Uterus (tissue), 4 donors: ENCODE data around the gene DDN. TPM values are rescaled to one million over a fixed set of nuclear protein-coding genes. Genes with fewer than 3 reads are reported as not detected.
A peak's percentile ranks its signal among the peaks of the same experiment; 100 is the strongest.

Experiments used
- DNase-seq, 2 donors: peaks; one replicate each; pipeline ENCODE4 v3.0.0-alpha.2; 2019 to 2020
- H3K27ac ChIP-seq, 2 donors: fragments of 200-600 bp; sonication (generic); 1 replicate in 1 of 2; 2 replicates in 1 of 2; pipeline ENCODE4 v1.5.1; 2016 to 2018
- H3K27me3 ChIP-seq, 2 donors: fragments of 200-600 bp; sonication (generic); one replicate each; pipeline ENCODE4 v1.5.1; 2018 to 2019; ENCODE audit warnings: control low read depth in 1 of 2
- H3K36me3 ChIP-seq, 2 donors: fragments of 200-600 bp; sonication (generic); one replicate each; pipeline ENCODE4 v1.5.1; 2019; ENCODE audit warnings: control low read depth in 1 of 2
- H3K4me1 ChIP-seq, 2 donors: fragments of 200-600 bp; sonication (generic); one replicate each; pipeline ENCODE4 v1.5.1; 2018 to 2019; ENCODE audit warnings: control low read depth in 1 of 2
- H3K4me3 ChIP-seq, 2 donors: fragments of 200-600 bp; sonication (generic); 1 replicate in 1 of 2; 2 replicates in 1 of 2; pipeline ENCODE4 v1.5.1; 2018 to 2019; ENCODE audit warnings: mild to moderate bottlenecking in 1 of 2
- H3K9me3 ChIP-seq, 2 donors: fragments of 200-600 bp; sonication (generic); one replicate each; pipeline ENCODE4 v1.5.1; 2019; ENCODE audit warnings: control low read depth in 1 of 2
- CTCF ChIP-seq, 4 experiments: fragments of 200-600 bp in 2 of 4; fragments of 450-650 bp in 2 of 4; sonication (generic) in 2 of 4; IDR thresholded peaks; one replicate each; pipeline ENCODE4 v1.5.1; 2016 to 2019; ENCODE audit warnings: antibody characterized with exemption in 4 of 4, mild to moderate bottlenecking in 2 of 4, moderate library complexity in 1 of 4
- POLR2A ChIP-seq, 2 donors: fragments of 450-650 bp; IDR thresholded peaks; one replicate each; pipeline ENCODE4 v1.6.1; 2016; ENCODE audit warnings: antibody characterized with exemption in 2 of 2, mild to moderate bottlenecking in 1 of 2, moderate library complexity in 1 of 2
- intact Hi-C: fragments of 100-400 bp; cut with DNase I; formaldehyde crosslinking; loops from one replicate; pipeline ENCODE4 v1.15.1; 2023; ENCODE audit warnings: low total_unique reads
- total RNA-seq, 4 donors: library from RNA; depleted of rRNA in 3 of 4; stranded (reverse); fragments of >200 nt in 3 of 4; gene quantifications; one replicate each; pipeline versions ENCODE4 v1.1.0 to v1.2.4, GENCODE V29; 2014 to 2023
- donor health status: DM: yes; HTN: yes; CAD: no.

The DDN gene
- total RNA-seq, 4 donors from 2014 or later = 0.18 TPM; not detected in 3

- DNase-seq = no peak
- no peaks in the 10 kb centered on the region for H3K36me3 ChIP-seq
- intact Hi-C loops = no loop called here
- no peaks in the 10 kb centered on the region for H3K27me3 ChIP-seq
- H3K9me3 ChIP-seq = no peaks in the 10 kb centered on the region
- H3K27ac ChIP-seq = no peak overlapping the region
- TF ChIP-seq POLR2A (IDR thresholded peaks at IDR 0.05) = no peak
- no peak overlapping the region for H3K4me3 ChIP-seq
- no peaks in the 10 kb centered on the region for H3K4me1 ChIP-seq
Observed at GRCh38 chr12:49023812-49024211, 24.6 kb upstream of the DDN start.

GRCh38 chr12:49022558-49023178, 23.5 kb upstream of the DDN start:
- no peaks in the 10 kb centered on the region for H3K27me3 ChIP-seq
- H3K36me3 ChIP-seq = no peaks in the 10 kb centered on the region
- TF ChIP-seq POLR2A (IDR thresholded peaks at IDR 0.05) = no peak
- no peak for TF ChIP-seq CTCF (IDR thresholded peaks at IDR 0.05)
- DNase-seq = no peak
- no peak overlapping the region for H3K4me3 ChIP-seq
- H3K9me3 ChIP-seq = no peaks in the 10 kb centered on the region
- H3K27ac ChIP-seq = no peak overlapping the region
- no peaks in the 10 kb centered on the region for H3K4me1 ChIP-seq
- intact Hi-C loops = no loop called here

- no peak overlapping the region for H3K4me3 ChIP-seq
- TF ChIP-seq POLR2A (IDR thresholded peaks at IDR 0.05) (no peak), CTCF (IDR thresholded peaks at IDR 0.05) (no peak)
- no peak overlapping the region for H3K27ac ChIP-seq
- no peaks in the 10 kb centered on the region for H3K36me3 ChIP-seq
- no peaks in the 10 kb centered on the region for H3K9me3 ChIP-seq
- peaks cover 0 to 5% of the 10 kb centered on the region in 2 donors for H3K4me1 ChIP-seq
- no peak for DNase-seq
- H3K27me3 ChIP-seq = no peaks in the 10 kb centered on the region
- intact Hi-C loops = no loop called here
Observed at GRCh38 chr12:49021292-49021915, 22.2 kb upstream of the DDN start.

- intact Hi-C loops = no loop called here
- Histone ChIP-seq H3K9me3 (no peaks in the 10 kb centered on the region), H3K4me1 (peaks cover 0 to 5% of the 10 kb centered on the region in 2 donors), H3K27me3 (no peaks in the 10 kb centered on the region), H3K27ac (no peak overlapping the region), H3K36me3 (no peaks in the 10 kb centered on the region), H3K4me3 (no peak overlapping the region)
- DNase-seq = peak in 1 of 2 donors; percentile 20
- TF ChIP-seq CTCF (IDR thresholded peaks at IDR 0.05) (no peak), POLR2A (IDR thresholded peaks at IDR 0.05) (no peak)
Observed at GRCh38 chr12:49020441-49020840, 21.3 kb upstream of the DDN start.

- peak in 1 of 2 donors; percentile 22 for DNase-seq
- H3K27ac ChIP-seq = peak overlapping the region; percentile 85 to 86
- intact Hi-C loops = no loop called here
Observed at GRCh38 chr12:49019443-49020324, 20.5 kb upstream of the DDN start.

More at GRCh38 chr12:49019443-49020324, 20.5 kb upstream of the DDN start:
- Histone ChIP-seq H3K4me1 (peaks cover 0 to 5% of the 10 kb centered on the region in 2 donors), H3K9me3 (no peaks in the 10 kb centered on the region), H3K27me3 (no peaks in the 10 kb centered on the region), H3K36me3 (no peaks in the 10 kb centered on the region), H3K4me3 (peak overlapping the region in 1 of 2 donors; percentile 77)
- no peak for TF ChIP-seq POLR2A (IDR thresholded peaks at IDR 0.05)
- TF ChIP-seq CTCF (IDR thresholded peaks at IDR 0.05) = no peak
